ENCODE results near the gene CCDC61. TPM values are rescaled to one million over a fixed set of nuclear protein-coding genes. Genes with fewer than 3 reads are reported as not detected.

CCDC61 gene
- total and polyA plus RNA-seq, 2 of the 8 experiments (the other 6 are each of a cell fraction or from before 2014, with no cell fraction given): 7.8 to 17.4 TPM

GRCh38 chr19:45996933-45997332 is 1.7 kb downstream of the CCDC61 start (continued):
- TF ChIP-seq CHD7 (IDR thresholded peaks at IDR 0.05; ENCODE audit: insufficient replicate concordance, low read length) (no peak), RNF2 (IDR thresholded peaks at IDR 0.05; ENCODE audit: borderline replicate concordance, low read depth, low read length, missing control alignments, poor library complexity, severe bottlenecking) (no peak), EGR1 (IDR thresholded peaks at IDR 0.05; ENCODE audit: borderline replicate concordance, low read depth, low read length) (no peak), JUN (IDR thresholded peaks at IDR 0.05; ENCODE audit: low read depth, low read length) (no peak), ZNF274 (IDR thresholded peaks at IDR 0.05; ENCODE audit: borderline replicate concordance, extremely low read depth, low read length) (no peak), SRF (IDR thresholded peaks at IDR 0.05; ENCODE audit: low read depth, low read length) (no peak), TCF12 (IDR thresholded peaks at IDR 0.05; ENCODE audit: low read depth, low read length) (no peak), EZH2 (IDR thresholded peaks at IDR 0.05; ENCODE audit: low read depth, low read length, severe bottlenecking) (no peak), SIRT6 (IDR thresholded peaks at IDR 0.05; ENCODE audit: low read length) (no peak), GTF2F1 (IDR thresholded peaks at IDR 0.05; ENCODE audit: borderline replicate concordance, low read depth, low read length) (no peak), ATF3 (IDR thresholded peaks at IDR 0.05; ENCODE audit: insufficient read depth, low read depth, low read length) (no peak)

Data from H1 (cell line).